Urinary bladder (tissue), 4 donors: ENCODE results near the gene IGSF21. TPM values are rescaled to one million over a fixed set of nuclear protein-coding genes. Genes with fewer than 3 reads are reported as not detected.
A peak's percentile ranks its signal among the peaks of the same experiment; 100 is the strongest.

Experiments
- DNase-seq: peaks from one replicate; pipeline ENCODE4 v3.0.0-alpha.2; 2015; ENCODE audit errors: extremely low spot score
- H3K27ac ChIP-seq: one replicate; pipeline ENCODE4 v1.5.1; 2013; ENCODE audit warnings: low read depth, mild to moderate bottlenecking, moderate library complexity
- H3K36me3 ChIP-seq: one replicate; pipeline ENCODE4 v1.6.1; 2013; ENCODE audit warnings: mild to moderate bottlenecking, moderate library complexity; ENCODE audit not compliant: insufficient read depth
- H3K4me1 ChIP-seq: one replicate; pipeline ENCODE4 v1.6.1; 2013; ENCODE audit warnings: mild to moderate bottlenecking, moderate library complexity; ENCODE audit not compliant: insufficient read depth
- H3K4me3 ChIP-seq: one replicate; pipeline ENCODE4 v1.5.1; 2013; ENCODE audit warnings: low read depth, low read length
- WGBS: extraction: QIAGEN DNeasy Blood & Tissue Kit; methylation state at CpG from one replicate; pipeline ENCODE4 v1.1.7; 2013; 5-methylcytosine and 5-hydroxymethylcytosine counted together
- polyA plus RNA-seq: library from polyadenylated mRNA; stranded (reverse); fragments of 200-250 nt; gene quantifications from one replicate; pipeline ENCODE4 v1.2.3, GENCODE V29; 2013
- total RNA-seq: library from RNA; depleted of rRNA; stranded (reverse); fragments of >200 nt; gene quantifications from one replicate; pipeline ENCODE4 v1.2.3, GENCODE V29; 2014
- donor health status: healthy with polysubstance abuse.
- donor health status: healthy.

IGSF21 gene
- total and polyA plus RNA-seq, 2 donors = 1.1 to 8.2 TPM

DNA sequence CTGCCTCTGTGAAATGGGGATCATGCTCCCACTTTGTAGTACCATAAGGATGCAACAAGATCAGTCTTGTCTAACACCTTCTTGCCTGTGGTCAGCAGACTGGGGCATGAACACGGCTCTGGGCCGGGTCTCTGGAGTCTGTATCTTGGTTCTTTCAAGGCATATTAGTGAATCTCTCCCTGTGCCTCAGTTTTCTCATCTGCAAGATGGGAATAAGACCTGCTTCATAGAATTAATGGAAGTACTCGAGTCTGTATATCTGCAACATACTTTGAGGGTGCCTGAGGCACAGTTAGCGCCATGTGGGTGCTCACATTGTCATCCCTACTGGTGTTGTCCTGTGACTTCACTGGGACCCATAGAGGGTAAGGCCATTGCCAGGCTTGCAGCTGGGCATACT, 84.6 kb downstream of the IGSF21 start:
- H3K4me1 ChIP-seq = no peaks in the 10 kb centered on the region
- 74% methylated on average over 4 of the region's 4 CpGs for WGBS
- no peak for DNase-seq
- H3K4me3 ChIP-seq = no peak overlapping the region
- no peak overlapping the region for H3K27ac ChIP-seq
- no peaks in the 10 kb centered on the region for H3K36me3 ChIP-seq

DNA sequence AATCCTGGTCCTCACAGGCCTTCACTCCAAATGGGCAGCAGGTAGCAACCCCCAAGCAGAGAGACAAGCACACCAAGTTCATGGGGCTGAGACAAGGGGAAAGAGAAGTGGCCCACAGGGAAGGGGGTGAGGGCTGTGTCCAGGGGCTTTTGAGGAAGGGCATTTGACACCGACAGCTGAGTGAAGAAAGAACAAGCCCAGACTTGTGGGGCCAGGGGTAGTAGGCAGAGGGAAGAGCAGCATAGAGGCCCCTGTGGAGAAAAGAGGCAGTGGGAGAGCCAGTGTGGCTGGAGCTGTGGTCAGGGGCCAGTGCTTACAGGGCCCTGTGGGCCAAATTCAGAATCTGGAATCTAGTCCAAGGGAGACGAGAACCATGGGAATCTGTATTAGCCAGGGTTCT, 85.4 kb downstream of the IGSF21 start:
- H3K4me1 ChIP-seq = no peaks in the 10 kb centered on the region
- no peak overlapping the region for H3K4me3 ChIP-seq
- 83% methylated on average over 2 of the region's 2 CpGs for WGBS

DNA sequence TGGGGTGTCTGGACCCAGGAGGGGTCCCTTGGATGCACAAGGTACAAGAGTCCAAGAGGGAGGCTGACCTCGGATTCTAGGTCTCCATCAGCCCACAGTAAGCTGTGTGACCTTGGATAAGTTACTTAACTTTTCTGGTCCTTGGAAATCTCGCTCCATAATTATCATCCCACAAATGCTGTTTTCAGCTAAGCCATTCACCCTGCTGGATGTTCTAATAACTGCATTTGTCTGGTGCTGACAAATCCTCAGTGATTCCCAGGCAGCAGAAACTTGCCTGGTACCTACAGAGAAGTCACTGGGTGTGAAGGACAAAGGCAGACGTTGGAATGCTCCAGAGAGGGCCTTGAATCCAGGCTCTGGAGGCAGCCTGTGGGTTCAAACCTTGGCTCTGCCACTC, 89.7 kb downstream of the IGSF21 start:
- Histone ChIP-seq H3K27ac (no peak overlapping the region), H3K4me3 (no peak overlapping the region), H3K4me1 (no peaks in the 10 kb centered on the region), H3K36me3 (no peaks in the 10 kb centered on the region)
- no peak for DNase-seq
- WGBS = 75% methylated on average over 3 of the region's 3 CpGs

More for the DNA sequence above, 85.4 kb downstream of the IGSF21 start:
- H3K36me3 ChIP-seq = no peaks in the 10 kb centered on the region
- DNase-seq = no peak
- no peak overlapping the region for H3K27ac ChIP-seq

DNA sequence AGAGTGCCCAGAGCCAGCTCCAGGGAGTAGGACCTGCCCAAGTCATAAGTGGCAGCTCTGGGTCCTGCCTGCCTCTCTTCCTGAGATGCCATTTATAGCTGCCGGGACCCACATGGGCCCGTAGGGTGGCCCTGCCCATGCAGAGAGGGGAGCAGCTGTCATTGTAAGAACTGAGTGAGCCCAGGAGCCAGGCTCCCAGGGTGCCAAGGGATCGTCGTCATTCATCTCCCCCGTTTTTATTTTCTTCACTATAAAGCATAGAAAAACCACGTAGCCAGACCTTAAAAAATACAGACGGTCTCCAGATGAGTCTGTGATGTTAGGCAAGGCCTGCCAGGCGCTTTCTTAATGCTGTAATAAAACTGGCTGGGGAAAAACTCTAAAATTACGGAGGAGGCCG, 90.7 kb downstream of the IGSF21 start:
- H3K4me3 ChIP-seq = no peak overlapping the region
- H3K27ac ChIP-seq = no peak overlapping the region
- H3K36me3 ChIP-seq = no peaks in the 10 kb centered on the region
- no peaks in the 10 kb centered on the region for H3K4me1 ChIP-seq
- DNase-seq = peak; percentile 60
- WGBS = 20% methylated on average over 10 of the region's 10 CpGs

DNA sequence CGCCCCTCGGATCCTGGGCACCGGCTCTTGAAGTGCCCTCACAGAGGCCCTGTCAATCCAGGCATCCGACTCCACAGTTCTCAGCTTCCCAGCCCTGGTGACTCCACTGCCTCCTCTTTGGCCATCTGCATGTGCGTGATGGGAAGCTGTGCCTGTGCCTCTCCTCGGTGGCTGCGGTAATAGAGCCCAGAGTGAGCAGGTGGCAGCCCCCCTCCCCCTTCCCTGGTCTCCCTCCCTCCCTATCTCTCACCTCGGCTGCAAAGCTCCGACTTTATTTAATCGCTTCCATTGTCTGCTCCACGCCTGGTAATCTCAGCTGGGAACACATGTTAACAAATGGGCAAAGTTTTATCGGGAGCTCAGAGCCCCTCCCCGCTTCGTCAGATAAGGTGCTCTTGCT, 91.9 kb downstream of the IGSF21 start:
- Histone ChIP-seq H3K4me3 (no peak overlapping the region), H3K27ac (no peak overlapping the region), H3K36me3 (no peaks in the 10 kb centered on the region), H3K4me1 (no peaks in the 10 kb centered on the region)
- WGBS = 59% methylated on average over 14 of the region's 14 CpGs
- no peak for DNase-seq

DNA sequence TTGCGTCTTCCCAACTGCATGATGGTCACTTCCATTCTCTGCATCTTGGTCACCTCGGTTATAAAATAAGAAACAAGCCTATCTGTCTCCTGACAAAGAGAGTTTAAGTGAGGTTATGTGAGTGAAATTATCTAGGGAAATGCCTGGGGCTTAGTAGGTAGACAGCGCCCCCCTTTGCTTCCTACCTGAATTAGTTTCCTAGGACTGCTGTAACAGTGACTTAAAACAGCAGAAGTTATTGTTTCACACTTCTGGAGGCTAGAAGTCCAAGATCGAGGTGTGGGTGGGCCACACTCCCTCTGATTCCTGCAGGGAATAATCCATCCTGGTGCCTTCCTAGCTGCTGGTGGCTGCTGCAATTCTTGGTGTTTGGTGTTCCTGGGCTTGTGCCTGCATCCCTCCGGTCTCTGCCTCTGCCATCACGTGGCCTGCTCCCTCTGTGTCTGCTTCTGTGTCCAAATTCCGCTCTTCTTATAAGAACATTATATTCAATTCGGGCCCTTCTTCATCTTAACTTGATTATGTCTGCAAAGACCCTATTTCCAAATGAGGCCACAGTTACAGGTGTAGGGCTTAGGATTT, 92.6 kb downstream of the IGSF21 start:
- DNase-seq = no peak
- Histone ChIP-seq H3K27ac (no peak overlapping the region), H3K4me1 (no peaks in the 10 kb centered on the region), H3K36me3 (no peaks in the 10 kb centered on the region), H3K4me3 (no peak overlapping the region)
- WGBS = 73% methylated on average over 8 of the region's 8 CpGs

DNA sequence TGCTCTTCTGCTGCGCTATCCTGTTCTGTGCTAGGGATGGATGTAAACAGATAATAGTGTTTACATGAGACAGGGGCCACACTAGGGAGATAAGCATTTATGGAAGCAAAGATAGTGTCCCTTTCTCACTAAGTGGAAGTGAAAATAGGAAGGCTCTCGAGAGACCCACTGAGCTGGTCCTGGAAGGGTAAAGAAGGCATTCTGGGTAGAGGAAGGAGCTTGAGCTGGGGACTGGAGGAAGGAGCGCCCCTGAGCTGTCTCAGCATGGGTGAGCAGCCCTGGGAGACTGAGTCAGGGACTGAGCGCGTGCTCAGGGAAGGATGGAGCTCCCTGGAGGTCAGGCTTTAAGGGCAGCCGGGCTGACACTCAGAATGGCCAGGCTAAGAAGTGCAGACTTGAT, 93.3 kb downstream of the IGSF21 start:
- Histone ChIP-seq H3K4me1 (no peaks in the 10 kb centered on the region), H3K36me3 (no peaks in the 10 kb centered on the region), H3K4me3 (no peak overlapping the region), H3K27ac (no peak overlapping the region)
- WGBS = 80% methylated on average over 6 of the region's 6 CpGs
- DNase-seq = no peak

DNA sequence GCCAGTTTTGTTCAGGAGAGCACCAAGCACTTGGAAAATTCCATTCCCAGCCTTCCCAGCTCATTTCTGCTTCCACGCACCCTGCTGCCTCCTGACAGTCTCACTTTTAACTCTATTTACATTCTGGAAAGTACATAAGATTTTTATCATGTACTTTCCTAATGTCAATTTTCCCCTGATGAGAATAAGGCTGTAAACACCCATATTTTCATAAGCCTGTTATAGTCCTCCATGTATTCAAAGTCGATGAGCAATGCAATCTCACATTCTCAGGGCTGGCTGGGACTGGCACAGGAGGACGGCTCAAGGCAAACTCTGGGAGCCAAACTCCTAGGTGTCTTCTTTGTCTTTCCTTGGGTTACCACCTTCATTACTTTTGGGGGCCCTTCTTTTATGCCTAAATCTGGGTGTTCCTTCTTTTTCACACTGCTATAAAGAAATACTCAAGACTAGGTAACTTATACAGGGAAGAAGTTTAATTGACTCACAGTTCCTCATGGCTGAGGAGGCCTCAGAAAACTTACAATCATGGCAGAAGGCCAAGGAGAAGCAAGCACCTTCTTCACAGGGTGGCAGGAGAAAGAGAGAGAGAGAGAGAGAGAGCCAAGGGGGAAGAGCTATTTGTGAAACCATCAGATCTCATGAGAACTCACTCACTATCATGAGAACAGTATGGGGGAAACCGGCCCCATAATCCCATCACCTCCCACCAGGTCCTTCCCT, 94.6 kb downstream of the IGSF21 start:
- H3K36me3 ChIP-seq = no peaks in the 10 kb centered on the region
- H3K4me1 ChIP-seq = no peaks in the 10 kb centered on the region
- no peak overlapping the region for H3K4me3 ChIP-seq
- no peak for DNase-seq
- 76% methylated on average over 4 of the region's 4 CpGs for WGBS
- H3K27ac ChIP-seq = no peak overlapping the region

DNA sequence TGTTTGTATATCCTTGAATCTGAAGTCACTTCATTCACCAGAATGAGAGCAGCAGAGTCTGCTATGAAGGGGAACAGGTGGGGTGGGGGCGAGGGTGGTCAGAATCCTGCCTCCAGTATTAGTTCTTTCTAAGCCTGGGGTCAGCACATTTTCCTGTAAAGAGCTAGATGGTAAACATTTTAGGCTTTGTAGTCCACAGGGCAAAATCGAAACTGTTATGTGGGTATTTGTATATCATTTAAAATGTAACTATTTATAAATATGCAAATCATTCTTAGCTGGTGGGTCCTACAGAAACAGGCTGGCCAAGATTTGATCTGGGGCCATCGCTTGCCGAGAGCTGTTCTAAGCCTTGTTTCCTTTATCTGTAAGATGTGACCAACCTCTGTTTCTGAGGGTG, 96.0 kb downstream of the IGSF21 start:
- Histone ChIP-seq H3K4me1 (no peaks in the 10 kb centered on the region), H3K27ac (no peak overlapping the region), H3K36me3 (no peaks in the 10 kb centered on the region), H3K4me3 (no peak overlapping the region)
- 67% methylated on average over 4 of the region's 4 CpGs for WGBS
- DNase-seq = no peak

DNA sequence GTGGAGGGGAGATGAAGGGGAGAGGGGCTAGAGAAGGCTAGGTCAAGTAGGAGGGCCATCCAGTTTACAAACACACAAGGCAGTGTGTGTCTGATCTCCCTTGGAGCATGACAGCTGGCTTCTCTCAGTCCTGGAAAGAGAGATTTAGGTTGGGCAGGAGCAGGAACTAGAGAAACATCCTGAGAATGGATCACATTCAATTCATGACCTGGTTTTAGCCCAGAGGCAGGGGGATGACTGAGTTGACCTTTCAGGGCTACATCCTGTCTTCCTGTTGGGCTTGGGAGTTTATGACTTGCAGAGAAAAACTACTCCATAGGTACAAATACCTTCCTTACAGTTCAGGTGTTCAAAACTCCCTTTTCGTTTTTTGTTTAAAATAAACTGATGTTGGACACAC, 97.0 kb downstream of the IGSF21 start:
- Histone ChIP-seq H3K36me3 (no peaks in the 10 kb centered on the region), H3K4me1 (no peaks in the 10 kb centered on the region), H3K27ac (no peak overlapping the region), H3K4me3 (no peak overlapping the region)
- DNase-seq = no peak
- WGBS = 53% methylated on average over 1 of the region's 1 CpG

DNA sequence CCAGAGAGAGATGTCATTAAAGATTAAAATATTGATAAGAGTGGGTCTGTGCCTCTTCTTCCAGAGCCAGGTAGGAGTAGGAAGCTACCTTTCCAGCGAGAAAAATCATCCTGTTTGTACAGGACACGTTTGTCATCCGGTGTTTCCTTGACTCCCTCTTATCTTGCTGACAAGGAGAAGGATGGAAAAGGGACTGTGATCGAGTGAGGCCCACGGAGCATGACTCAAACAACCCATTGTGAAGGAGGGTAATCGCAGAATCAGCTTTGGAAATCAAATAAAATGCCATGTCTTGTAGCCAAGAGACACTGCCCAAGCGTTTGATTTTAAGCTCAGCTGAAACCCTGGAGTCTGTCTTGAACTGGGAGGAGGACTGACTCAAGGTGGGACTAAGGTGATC, 97.7 kb downstream of the IGSF21 start:
- Histone ChIP-seq H3K4me3 (no peak overlapping the region), H3K4me1 (no peaks in the 10 kb centered on the region), H3K36me3 (no peaks in the 10 kb centered on the region), H3K27ac (no peak overlapping the region)
- DNase-seq = no peak
- 64% methylated on average over 7 of the region's 7 CpGs for WGBS

DNA sequence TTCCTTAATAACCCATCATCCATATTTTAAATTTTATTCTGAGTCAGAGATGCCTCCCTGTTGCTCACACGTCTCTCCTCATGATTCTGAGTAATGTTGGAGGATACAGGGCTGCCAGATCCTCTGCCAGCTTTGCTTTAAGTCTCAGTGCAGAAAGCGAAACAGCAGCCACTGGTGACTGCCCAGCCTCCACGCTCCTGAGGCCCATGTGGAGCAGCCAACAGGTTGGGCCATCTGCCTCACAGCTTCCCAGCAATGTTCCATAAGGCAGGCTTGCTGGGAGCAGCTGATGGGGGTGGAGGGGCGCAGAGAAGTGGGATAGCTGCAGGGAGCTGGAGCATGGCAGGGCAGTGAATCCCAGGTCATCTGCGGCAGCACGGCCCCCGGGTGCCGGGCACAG, 104.2 kb downstream of the IGSF21 start:
- no peaks in the 10 kb centered on the region for H3K36me3 ChIP-seq
- H3K4me1 ChIP-seq = no peaks in the 10 kb centered on the region
- no peak for DNase-seq
- no peak overlapping the region for H3K27ac ChIP-seq
- no peak overlapping the region for H3K4me3 ChIP-seq
- 76% methylated on average over 8 of the region's 8 CpGs for WGBS

DNA sequence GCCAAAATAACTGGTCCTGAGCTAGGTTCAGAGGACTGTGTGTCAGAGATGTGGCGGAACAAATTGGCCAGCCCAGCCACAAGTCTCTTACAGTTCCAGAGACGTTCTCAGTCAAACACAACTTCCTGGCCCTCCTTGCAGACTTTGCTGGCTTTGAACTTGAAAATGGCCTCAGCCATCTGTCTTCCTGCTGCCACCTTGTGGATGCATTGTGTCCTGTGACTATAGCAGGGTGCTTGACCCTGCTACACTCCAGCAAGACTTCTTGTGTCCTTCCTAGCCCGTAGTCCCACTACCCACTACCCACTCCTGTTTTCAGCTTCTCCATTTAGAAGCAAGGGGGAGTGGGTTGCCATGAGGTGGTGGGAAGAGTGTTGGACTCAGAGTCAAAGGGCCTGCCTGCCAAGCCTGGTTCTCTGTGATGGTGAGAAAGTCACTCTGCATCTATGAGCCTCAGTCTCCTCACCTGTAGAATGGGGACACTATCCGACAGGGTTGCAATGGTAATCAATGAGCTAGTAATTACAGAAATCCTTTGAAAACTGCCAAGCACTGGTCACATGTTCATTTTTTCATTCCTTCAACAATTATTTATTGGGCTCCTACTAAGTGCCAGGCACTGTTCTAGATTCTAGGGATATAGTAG, 109.9 kb downstream of the IGSF21 start:
- no peak for DNase-seq
- Histone ChIP-seq H3K27ac (no peak overlapping the region), H3K4me3 (no peak overlapping the region), H3K4me1 (no peaks in the 10 kb centered on the region), H3K36me3 (no peaks in the 10 kb centered on the region)
- 59% methylated on average over 4 of the region's 4 CpGs for WGBS

DNA sequence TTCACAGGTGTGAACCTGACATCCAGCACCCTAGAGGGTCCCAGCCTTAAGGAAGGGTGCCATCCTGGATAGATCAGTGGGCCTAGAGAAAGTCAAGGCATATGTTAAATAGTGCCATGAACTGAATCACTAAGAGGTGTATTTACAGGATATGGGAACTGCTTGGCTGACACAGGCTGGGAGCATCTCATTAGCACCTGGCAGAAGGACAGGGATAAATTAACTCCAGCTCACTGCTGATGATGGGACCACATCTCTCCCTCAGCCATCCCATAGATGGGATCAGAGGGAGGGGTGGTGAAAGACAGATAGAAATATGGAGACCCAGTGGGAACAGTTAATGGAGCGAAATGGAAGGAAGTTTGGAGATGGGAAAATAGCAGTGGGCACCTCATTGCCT, 122.0 kb downstream of the IGSF21 start:
- Histone ChIP-seq H3K27ac (no peak overlapping the region), H3K36me3 (no peaks in the 10 kb centered on the region), H3K4me1 (no peaks in the 10 kb centered on the region), H3K4me3 (no peak overlapping the region)
- 98% methylated on average over 1 of the region's 1 CpG for whole genome bisulfite sequencing
- no peak for DNase-seq
